Astrocyte of the cerebellum (primary cell): Measurements from ENCODE around the gene SMCR8.

Experiments used
- DNase-seq: peaks from one replicate; pipeline ENCODE4 v3.0.0-alpha.2; 2011; ENCODE audit warnings: low read depth
- H3K4me3 ChIP-seq: 2 replicates; pipeline ENCODE4 v1.5.1; 2011; ENCODE audit warnings: mild to moderate bottlenecking, low read depth, low read length, moderate library complexity
- in situ Hi-C: cut with HindIII; loops from 2 replicates; pipeline ENCODE4 v1.10.0; 2017; ENCODE audit warnings: low sequenced_read_pairs
- TF ChIP-seq, protein P1 (sequence below): IDR thresholded peaks from 2 replicates; pipeline ENCODE4 v1.5.1; 2012; ENCODE audit warnings: low read length, low read depth, moderate library complexity, mild to moderate bottlenecking; ENCODE audit errors: missing control alignments

SMCR8 gene

DNA sequence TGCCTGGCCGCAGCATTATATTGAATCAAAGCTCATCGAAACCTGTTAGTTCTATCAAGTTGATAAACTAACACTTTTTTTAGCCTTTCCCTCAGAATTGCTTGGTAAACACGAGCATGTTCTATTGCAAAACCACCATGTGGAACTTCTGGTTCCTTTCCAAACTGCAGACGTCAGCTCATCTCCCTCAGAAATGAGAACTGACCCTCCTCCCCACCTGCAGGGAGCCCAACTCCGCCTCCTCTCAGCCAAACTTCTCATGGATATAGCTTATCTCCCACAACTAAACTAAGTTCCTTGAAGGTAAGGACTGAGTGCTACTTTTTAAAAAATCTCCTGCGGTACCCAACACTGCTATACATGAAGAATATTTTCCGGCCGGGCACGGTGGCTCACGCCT lies 41.5 kb downstream of the SMCR8 start:
- peak; percentile 82 for DNase-seq
- in situ Hi-C loops: no loop called here
- TF ChIP-seq, protein P1, sequence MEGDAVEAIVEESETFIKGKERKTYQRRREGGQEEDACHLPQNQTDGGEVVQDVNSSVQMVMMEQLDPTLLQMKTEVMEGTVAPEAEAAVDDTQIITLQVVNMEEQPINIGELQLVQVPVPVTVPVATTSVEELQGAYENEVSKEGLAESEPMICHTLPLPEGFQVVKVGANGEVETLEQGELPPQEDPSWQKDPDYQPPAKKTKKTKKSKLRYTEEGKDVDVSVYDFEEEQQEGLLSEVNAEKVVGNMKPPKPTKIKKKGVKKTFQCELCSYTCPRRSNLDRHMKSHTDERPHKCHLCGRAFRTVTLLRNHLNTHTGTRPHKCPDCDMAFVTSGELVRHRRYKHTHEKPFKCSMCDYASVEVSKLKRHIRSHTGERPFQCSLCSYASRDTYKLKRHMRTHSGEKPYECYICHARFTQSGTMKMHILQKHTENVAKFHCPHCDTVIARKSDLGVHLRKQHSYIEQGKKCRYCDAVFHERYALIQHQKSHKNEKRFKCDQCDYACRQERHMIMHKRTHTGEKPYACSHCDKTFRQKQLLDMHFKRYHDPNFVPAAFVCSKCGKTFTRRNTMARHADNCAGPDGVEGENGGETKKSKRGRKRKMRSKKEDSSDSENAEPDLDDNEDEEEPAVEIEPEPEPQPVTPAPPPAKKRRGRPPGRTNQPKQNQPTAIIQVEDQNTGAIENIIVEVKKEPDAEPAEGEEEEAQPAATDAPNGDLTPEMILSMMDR: no peak
- no peak overlapping the region for H3K4me3 ChIP-seq

DNA sequence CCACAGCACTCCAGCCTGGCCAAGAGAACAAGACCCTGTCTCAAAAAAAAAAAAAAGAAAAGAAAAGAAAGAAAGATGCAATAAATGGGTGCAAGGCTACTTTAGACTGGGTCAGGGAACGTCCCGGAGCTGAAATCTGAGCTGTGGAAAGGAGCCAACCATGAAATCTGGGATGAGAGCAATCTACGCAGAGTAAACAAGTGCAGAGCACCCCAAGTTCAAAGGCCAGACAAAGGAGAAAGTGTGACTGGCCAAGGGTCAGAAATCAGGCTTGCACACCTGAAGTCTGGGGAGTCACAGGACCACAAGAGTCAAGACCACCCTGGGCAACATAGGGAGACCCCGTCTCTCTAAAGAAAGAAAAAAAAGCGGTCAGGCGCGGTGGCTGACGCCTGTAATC lies 45.4 kb downstream of the SMCR8 start:
- in situ Hi-C loops: no loop called here
- TF ChIP-seq, protein P1: no peak
- H3K4me3 ChIP-seq: no peak overlapping the region
- no peak for DNase-seq

DNA sequence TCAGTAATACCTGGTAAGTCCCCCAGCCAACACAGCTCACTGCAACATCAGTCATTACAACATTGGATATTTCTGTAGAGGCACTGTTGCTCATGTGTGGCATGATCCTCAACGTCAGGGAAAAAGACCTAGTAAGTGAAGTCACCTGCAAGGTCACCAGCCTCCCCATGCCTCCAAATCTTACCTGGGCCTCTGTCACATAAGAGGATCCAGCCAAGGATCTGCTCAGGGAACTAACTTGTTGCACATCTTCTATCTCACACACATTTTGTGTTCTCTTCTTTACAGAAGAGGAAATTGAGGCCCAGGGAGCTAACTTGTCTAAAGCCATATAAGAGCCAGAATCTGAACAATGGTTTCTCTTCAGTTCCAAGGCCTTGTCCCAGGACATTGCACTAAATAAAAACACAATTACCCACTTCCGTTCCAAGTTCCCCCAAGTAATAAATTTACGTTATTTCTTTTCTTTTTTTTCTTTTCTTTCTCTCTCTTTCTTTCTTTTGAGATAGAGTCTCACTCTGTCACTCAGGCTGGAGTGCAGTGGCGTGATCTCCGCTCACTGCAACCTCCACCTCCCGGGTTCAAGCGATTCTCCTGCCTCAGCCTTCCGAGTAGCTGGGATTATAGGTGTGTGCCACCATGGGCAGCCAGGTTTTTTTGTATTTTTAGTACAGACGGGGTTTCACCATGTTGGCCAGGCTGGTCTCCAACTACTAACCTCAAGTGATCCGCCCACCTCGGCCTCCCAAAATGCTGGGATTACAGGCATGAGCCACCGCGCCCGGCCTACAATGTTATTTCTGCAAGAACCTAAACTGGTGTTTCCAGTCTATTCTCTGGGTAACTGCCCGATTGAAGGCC lies 47.0 kb downstream of the SMCR8 start:
- no peak for DNase-seq
- TF ChIP-seq, protein P1: no peak
- peak overlapping the region; percentile 80 for H3K4me3 ChIP-seq
- in situ Hi-C loops: no loop called here

DNA sequence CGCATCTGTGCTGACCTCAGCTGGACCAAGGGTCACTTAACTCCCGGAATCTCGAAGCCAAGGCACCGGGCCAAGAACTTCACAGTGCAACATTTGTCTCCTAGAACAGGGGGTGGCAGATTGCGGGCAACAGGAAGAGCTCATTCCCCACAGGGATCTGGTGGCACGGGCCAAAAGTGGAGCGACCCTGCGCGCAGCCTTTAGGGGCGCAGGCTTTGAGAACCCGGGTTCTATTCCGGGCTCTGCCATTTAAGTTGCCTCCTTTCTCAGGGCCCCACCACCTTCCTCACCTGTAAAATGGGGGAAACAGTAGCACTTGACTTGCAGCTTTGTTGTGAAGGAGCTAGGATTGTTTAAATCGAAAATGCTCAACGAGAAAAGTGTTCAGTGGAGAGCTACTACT lies 47.6 kb downstream of the SMCR8 start:
- TF ChIP-seq, protein P1: no peak
- DNase-seq: peak; percentile 13
- in situ Hi-C loops: no loop called here
- peak overlapping the region; percentile 80 for H3K4me3 ChIP-seq

DNA sequence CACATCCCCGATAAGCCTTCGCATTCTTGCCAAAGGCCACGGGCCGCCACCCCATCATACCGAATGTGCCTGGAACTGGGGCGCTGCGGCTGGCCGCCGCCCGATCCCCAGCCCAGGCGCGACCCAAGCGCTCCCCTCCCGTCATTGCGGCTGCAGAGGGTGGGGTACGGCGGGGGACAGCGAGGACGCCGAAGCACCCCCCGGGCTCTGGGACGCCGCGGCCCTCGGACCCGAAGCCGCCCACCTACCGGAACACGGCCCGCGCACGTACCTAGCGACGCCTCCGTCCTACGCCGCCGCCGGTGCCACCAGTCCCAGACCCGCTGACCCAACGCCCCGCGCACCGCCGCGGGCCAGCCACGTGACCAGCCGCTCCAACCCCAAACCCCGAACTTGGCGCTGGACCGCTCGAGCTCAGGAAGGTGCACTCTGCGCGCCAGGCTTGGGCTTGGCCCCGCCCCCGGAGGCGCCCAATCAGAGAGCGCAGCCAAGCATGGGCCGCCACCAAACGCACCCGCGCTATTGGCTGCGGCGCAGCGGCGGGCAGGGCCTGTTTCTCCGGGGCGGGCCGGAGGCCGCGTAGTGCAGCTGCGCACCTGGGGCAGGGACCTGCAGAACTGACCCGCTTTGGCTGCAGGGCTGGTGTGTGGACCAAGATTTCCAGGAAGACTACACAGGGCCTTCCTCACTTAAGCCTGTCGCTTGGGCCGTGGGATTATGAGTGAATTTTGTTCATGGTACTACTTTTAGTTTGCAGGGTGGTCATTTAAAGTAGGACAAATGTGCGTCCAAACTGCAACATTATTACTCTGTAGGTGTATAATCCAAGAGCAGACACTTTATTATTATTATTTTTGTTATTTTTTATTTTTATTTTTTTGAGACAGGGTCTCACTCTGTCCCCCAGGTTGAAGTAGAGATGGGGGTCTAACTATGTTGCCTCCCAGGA lies 48.3 kb downstream of the SMCR8 start, which contains the start of gene SHMT1:
SHMT1 (minus strand) TSS at position 450 of the 949 bp plus-strand sequence. CDS start 7,569 bp downstream, outside the sequence.
- DNase-seq: peak; percentile 62
- TF ChIP-seq, protein P1: no peak
- in situ Hi-C loops: no loop called here
- H3K4me3 ChIP-seq: peak within 1 kb of the TSS; percentile 80

DNA sequence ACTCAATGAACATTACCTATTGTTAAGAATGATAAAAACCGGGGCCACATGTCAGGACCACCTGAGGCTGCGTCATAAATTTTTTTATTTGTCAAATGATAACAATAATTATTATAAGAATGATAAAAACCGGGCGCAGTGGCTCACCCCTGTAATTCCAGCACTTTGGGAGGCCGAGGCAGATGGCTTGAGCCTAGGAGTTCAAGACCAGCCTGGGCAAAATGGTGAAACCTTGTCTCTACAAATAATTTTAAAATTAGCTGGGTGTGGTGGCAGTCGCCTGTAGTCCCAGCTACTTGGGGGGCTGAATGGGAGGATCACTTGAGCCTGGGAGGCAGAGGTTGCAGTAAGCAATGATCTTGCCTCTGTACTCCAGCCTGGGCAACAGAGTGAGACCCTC lies 49.1 kb downstream of the SMCR8 start:
- no peak overlapping the region for H3K4me3 ChIP-seq
- in situ Hi-C loops: no loop called here
- DNase-seq: no peak
- TF ChIP-seq, protein P1: no peak
